ENCODE results near the gene WLS.

- no peak for TF ChIP-seq GATA2 (IDR thresholded peaks at IDR 0.05; ENCODE audit: low read depth, low read length)
- TF ChIP-seq GATA3 (IDR thresholded peaks at IDR 0.05; ENCODE audit: low read depth, low read length) = no peak
Measured at GRCh38 chr1:68111519-68112436, 120.5 kb downstream of the WLS start.
